ENCODE results near the gene CDH13.

CDH13 gene

DNA sequence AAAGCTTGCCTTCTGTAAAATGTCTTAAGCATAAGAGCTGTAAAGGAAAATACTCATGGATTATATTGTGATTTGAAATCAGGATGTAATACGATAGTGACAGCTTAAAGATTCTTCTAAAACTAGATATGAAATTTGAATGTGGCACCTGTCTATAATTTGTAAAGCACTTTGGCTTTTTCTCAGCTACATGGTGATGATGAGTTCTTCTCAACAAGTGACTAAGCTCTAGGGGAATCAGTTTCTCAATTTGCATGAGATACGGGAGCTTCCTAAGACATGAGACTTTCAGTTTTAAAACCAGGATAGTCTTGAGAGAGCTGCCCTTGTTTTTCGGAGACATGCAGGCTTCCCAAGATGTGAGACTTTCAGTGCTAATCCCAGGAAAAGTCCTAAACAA lies 439.2 kb downstream of the CDH13 start:
- Histone ChIP-seq H3K4me1 (ENCODE audit: control insufficient read depth, low read length) (no peaks in the 10 kb centered on the region), H3K27me3 (ENCODE audit: control insufficient read depth, low read length) (no peaks in the 10 kb centered on the region), H3K36me3 (ENCODE audit: control insufficient read depth, low read length) (no peaks in the 10 kb centered on the region), H4K20me1 (ENCODE audit: control insufficient read depth, insufficient read depth, low read depth, low read length) (no peaks in the 10 kb centered on the region), H3K27ac (ENCODE audit: low read depth, low read length) (no peak overlapping the region), H3K9me2 (replicated peaks; ENCODE audit: control insufficient read depth, low read length) (no peaks in the 10 kb centered on the region), H3K9me3 (ENCODE audit: control insufficient read depth, insufficient read depth, low read length) (no peaks in the 10 kb centered on the region; the same call in 1 of the 2 replicates), H3F3A (ENCODE audit: control insufficient read depth, insufficient read depth) (no peaks in the 10 kb centered on the region), H3K4me3 (ENCODE audit: low read length) (no peak overlapping the region), H3K4me2 (ENCODE audit: low read length) (no peak overlapping the region), H3K79me2 (ENCODE audit: control insufficient read depth, low read length) (no peaks in the 10 kb centered on the region)
- TF ChIP-seq EZH2phosphoT487 (IDR thresholded peaks at IDR 0.05; ENCODE audit: borderline replicate concordance, low read length) = no peak
- TF ChIP-seq, protein P1, sequence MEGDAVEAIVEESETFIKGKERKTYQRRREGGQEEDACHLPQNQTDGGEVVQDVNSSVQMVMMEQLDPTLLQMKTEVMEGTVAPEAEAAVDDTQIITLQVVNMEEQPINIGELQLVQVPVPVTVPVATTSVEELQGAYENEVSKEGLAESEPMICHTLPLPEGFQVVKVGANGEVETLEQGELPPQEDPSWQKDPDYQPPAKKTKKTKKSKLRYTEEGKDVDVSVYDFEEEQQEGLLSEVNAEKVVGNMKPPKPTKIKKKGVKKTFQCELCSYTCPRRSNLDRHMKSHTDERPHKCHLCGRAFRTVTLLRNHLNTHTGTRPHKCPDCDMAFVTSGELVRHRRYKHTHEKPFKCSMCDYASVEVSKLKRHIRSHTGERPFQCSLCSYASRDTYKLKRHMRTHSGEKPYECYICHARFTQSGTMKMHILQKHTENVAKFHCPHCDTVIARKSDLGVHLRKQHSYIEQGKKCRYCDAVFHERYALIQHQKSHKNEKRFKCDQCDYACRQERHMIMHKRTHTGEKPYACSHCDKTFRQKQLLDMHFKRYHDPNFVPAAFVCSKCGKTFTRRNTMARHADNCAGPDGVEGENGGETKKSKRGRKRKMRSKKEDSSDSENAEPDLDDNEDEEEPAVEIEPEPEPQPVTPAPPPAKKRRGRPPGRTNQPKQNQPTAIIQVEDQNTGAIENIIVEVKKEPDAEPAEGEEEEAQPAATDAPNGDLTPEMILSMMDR (IDR thresholded peaks at IDR 0.05; ENCODE audit: low read depth, low read length, poor library complexity, severe bottlenecking) = no peak

DNA sequence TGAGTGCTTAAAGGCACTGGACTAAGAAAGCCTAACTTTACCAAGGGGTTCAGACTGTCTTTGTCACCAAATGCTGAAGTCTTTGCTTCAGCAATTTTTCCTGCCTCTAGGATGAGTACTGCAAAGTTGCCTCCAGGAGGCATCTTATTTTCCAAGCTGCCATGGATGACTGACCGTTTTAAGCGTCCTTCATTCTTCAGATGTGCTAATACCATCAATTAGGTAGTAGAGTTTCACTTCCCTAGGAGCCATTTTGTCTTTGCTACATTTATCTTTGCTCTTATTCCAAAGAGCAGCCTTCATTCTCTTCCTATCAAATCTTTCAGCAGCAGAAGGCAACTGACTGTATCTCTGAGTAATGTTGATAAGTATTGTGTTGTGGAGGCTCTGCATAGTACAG lies 440.1 kb downstream of the CDH13 start:
- TF ChIP-seq, protein P1 (IDR thresholded peaks at IDR 0.05; ENCODE audit: low read depth, low read length, poor library complexity, severe bottlenecking) = no peak
- TF ChIP-seq EZH2phosphoT487 (IDR thresholded peaks at IDR 0.05; ENCODE audit: borderline replicate concordance, low read length) = no peak
- H3K4me2 ChIP-seq (ENCODE audit: low read length) = no peak overlapping the region

DNA sequence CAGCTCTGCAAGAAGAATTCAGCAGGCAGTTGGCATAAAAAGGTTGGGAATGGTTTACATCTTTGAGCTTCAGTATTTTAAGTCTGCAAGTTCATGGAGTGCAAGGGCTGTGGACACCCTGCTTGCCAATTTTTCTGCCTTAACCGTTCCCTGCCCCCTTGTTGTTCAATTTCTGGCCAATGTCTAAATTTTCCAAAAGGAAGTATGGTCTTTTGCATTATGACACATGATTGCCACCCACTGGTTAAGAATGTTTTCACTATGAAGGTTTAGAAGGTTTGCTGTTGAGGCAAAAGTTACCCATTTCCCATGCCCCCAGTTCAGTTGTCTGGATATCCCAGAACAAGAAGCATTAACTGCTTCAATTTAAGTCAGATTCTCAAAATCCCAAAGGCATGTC lies 441.9 kb downstream of the CDH13 start:
- no peaks in the 10 kb centered on the region; the same call in 1 of the 2 replicates for H3K9me3 ChIP-seq (ENCODE audit: control insufficient read depth, insufficient read depth, low read length)
- H3K4me3 ChIP-seq (ENCODE audit: low read length) = no peak overlapping the region
- no peaks in the 10 kb centered on the region for H3K27me3 ChIP-seq (ENCODE audit: control insufficient read depth, low read length)
- no peaks in the 10 kb centered on the region for H3K79me2 ChIP-seq (ENCODE audit: control insufficient read depth, low read length)
- H4K20me1 ChIP-seq (ENCODE audit: control insufficient read depth, insufficient read depth, low read depth, low read length) = no peaks in the 10 kb centered on the region
- no peak for TF ChIP-seq EZH2phosphoT487 (IDR thresholded peaks at IDR 0.05; ENCODE audit: borderline replicate concordance, low read length)
- TF ChIP-seq, protein P1 (IDR thresholded peaks at IDR 0.05; ENCODE audit: low read depth, low read length, poor library complexity, severe bottlenecking) = no peak
- H3K27ac ChIP-seq (ENCODE audit: low read depth, low read length) = no peak overlapping the region
- no peaks in the 10 kb centered on the region for H3K9me2 ChIP-seq (replicated peaks; ENCODE audit: control insufficient read depth, low read length)
- H3F3A ChIP-seq (ENCODE audit: control insufficient read depth, insufficient read depth) = no peaks in the 10 kb centered on the region
- H3K36me3 ChIP-seq (ENCODE audit: control insufficient read depth, low read length) = no peaks in the 10 kb centered on the region
- H3K4me2 ChIP-seq (ENCODE audit: low read length) = no peak overlapping the region
- H3K4me1 ChIP-seq (ENCODE audit: control insufficient read depth, low read length) = no peaks in the 10 kb centered on the region

More for the DNA sequence above, 440.1 kb downstream of the CDH13 start:
- Histone ChIP-seq H3K27ac (ENCODE audit: low read depth, low read length) (no peak overlapping the region), H4K20me1 (ENCODE audit: control insufficient read depth, insufficient read depth, low read depth, low read length) (no peaks in the 10 kb centered on the region), H3K27me3 (ENCODE audit: control insufficient read depth, low read length) (no peaks in the 10 kb centered on the region), H3K9me2 (replicated peaks; ENCODE audit: control insufficient read depth, low read length) (no peaks in the 10 kb centered on the region), H3K4me1 (ENCODE audit: control insufficient read depth, low read length) (no peaks in the 10 kb centered on the region), H3K4me3 (ENCODE audit: low read length) (no peak overlapping the region), H3K79me2 (ENCODE audit: control insufficient read depth, low read length) (no peaks in the 10 kb centered on the region), H3K9me3 (ENCODE audit: control insufficient read depth, insufficient read depth, low read length) (no peaks in the 10 kb centered on the region; the same call in 1 of the 2 replicates), H3F3A (ENCODE audit: control insufficient read depth, insufficient read depth) (no peaks in the 10 kb centered on the region), H3K36me3 (ENCODE audit: control insufficient read depth, low read length) (no peaks in the 10 kb centered on the region)

Data from DOHH2 (cell line).